Measurements from ENCODE around the gene CACHD1. TPM values are rescaled to one million over a fixed set of nuclear protein-coding genes. Genes with fewer than 3 reads are reported as not detected.

Gene CACHD1
- total RNA-seq, 1 experiment from 2014 or later = 8.4 TPM

- TF ChIP-seq REST (IDR thresholded peaks at IDR 0.05; ENCODE audit: low read depth) = no peak
- TF ChIP-seq EGR1 (IDR thresholded peaks at IDR 0.05; ENCODE audit: low read depth) = no peak
Measured at GRCh38 chr1:64530969-64531692, 61.2 kb downstream of the CACHD1 start (continued).

- ChIA-PET POLR2A (no interaction called here), RAD21 (ENCODE audit: low non-redundant PET in 1 of 2, low total read pairs in 2 of 2, uncharacterized antibody in 2 of 2, unreplicated experiment in 2 of 2) (no interaction called here), CTCF (no interaction called here)
- H4K20me1 ChIP-seq (ENCODE audit: insufficient read depth) = no peaks in the 10 kb centered on the region
- no peaks in the 10 kb centered on the region for H3K9me2 ChIP-seq (ENCODE audit: insufficient read depth)
- no peak overlapping the region for H3K4me2 ChIP-seq (ENCODE audit: low read length)
- peaks cover 0 to 7% of the 10 kb centered on the region in 2 experiments; a peak in 1 of 4 replicates for H3K4me1 ChIP-seq (ENCODE audit: control insufficient read depth in 1 of 2, insufficient read depth in 2 of 2, low read length in 2 of 2)
- no peak overlapping the region for H3K9ac ChIP-seq (ENCODE audit: low read length)
- H3K9me3 ChIP-seq (ENCODE audit: control insufficient read depth in 1 of 2, insufficient read depth in 1 of 2, low read depth in 1 of 2, low read length in 2 of 2) = no peaks in the 10 kb centered on the region
- no peaks in the 10 kb centered on the region for H3K27me3 ChIP-seq (ENCODE audit: insufficient read depth, low read length)
- DNase-seq (ENCODE audit: low read depth, low spot score) (no peak), ATAC-seq (no peak)
- no peak overlapping the region for H3K4me3 ChIP-seq (replicated peaks in 1 of 2; ENCODE audit: low read depth in 1 of 2, low read length in 2 of 2)
- no peaks in the 10 kb centered on the region for H3K36me3 ChIP-seq (ENCODE audit: control insufficient read depth in 1 of 2, insufficient read depth in 2 of 2, low read length in 2 of 2)
- intact Hi-C loops (cut with micrococcal nuclease) = no loop called here
- TF ChIP-seq EZH2 (IDR thresholded peaks at IDR 0.05) (no peak), YY1 (IDR thresholded peaks at IDR 0.05; ENCODE audit: extremely low read depth, insufficient replicate concordance, low read depth, low read length) (no peak), REST (IDR thresholded peaks at IDR 0.05; ENCODE audit: low read depth) (no peak), ZNF274 (IDR thresholded peaks at IDR 0.05; ENCODE audit: low read depth, low read length) (no peak), CBX3 (IDR thresholded peaks at IDR 0.05; ENCODE audit: low read depth) (no peak), RAD21 (IDR thresholded peaks at IDR 0.05; ENCODE audit: low read depth) (no peak), JUND (IDR thresholded peaks at IDR 0.05) (no peak), SRF (IDR thresholded peaks at IDR 0.05; ENCODE audit: low read depth) (no peak), ZFX (IDR thresholded peaks at IDR 0.05) (no peak), ELF1 (IDR thresholded peaks at IDR 0.05; ENCODE audit: borderline replicate concordance, low read depth) (no peak), EGR1 (IDR thresholded peaks at IDR 0.05; ENCODE audit: low read depth) (no peak), POLR2AphosphoS5 (IDR thresholded peaks at IDR 0.05; ENCODE audit: low read depth, low read length) (no peak), ATF3 (IDR thresholded peaks at IDR 0.05) (no peak), SP1 (IDR thresholded peaks at IDR 0.05; ENCODE audit: low read depth) (no peak), SIN3A (IDR thresholded peaks at IDR 0.05; ENCODE audit: low read depth) (no peak), EZH2phosphoT487 (IDR thresholded peaks at IDR 0.05; ENCODE audit: borderline replicate concordance) (no peak)
- BruUV-seq (replicated peaks) = no TSS peak
- no peak overlapping the region for H3K27ac ChIP-seq (ENCODE audit: low read depth, low read length)
- peaks cover 15% of the 10 kb centered on the region for H3K79me2 ChIP-seq (ENCODE audit: insufficient read depth, low read length)
- no peak overlapping the region for H2AFZ ChIP-seq (ENCODE audit: low read depth, low read length, poor library complexity, severe bottlenecking)
Measured at GRCh38 chr1:64532646-64533045, 62.7 kb downstream of the CACHD1 start.

Measured in HCT116 (cell line).